ENCODE results near the gene GLO1. TPM values are rescaled to one million over a fixed set of nuclear protein-coding genes. Genes with fewer than 3 reads are reported as not detected.
A peak's percentile ranks its signal among the peaks of the same experiment; 100 is the strongest.

The GLO1 gene
- polyA plus RNA-seq, 4 donors: 71.8 to 313 (median 133) TPM

DNA sequence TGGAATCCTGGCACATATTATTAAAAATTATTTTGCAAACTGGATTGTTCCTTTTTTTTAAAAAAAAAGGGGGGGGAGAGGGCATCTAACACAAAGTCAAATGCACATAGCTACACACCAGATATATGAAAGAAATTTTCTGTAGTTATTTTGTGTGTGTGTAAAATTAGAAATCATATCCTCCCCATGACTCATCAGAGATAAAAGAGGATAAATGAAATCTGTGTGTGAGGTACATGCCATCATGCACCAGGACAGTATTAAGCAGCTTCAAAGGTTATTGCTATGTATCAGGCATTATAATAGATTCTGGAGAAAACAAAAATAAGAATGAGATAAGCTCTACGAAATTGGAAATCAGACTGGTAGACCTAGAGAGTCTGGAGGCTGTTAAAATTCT is 68.4 kb downstream of the GLO1 start:
- FAIRE-seq (no peak), DNase-seq (peak in 1 of 2 donors; percentile 21)
- whole genome bisulfite sequencing, 3 donors: 12 to 52% (median 39%) methylated on average over 1 of the region's 1 CpG
- H3K36me3 ChIP-seq (ENCODE audit: control insufficient read depth in 3 of 3, insufficient read depth in 2 of 3, low read depth in 1 of 3, low read length in 3 of 3): no peaks in the 10 kb centered on the region
- H3K9me3 ChIP-seq (ENCODE audit: control insufficient read depth in 2 of 2, insufficient read depth in 1 of 2, low read depth in 1 of 2, low read length in 1 of 2): peaks cover 0 to 4% of the 10 kb centered on the region in 2 donors
- no peak overlapping the region for H3K27ac ChIP-seq (ENCODE audit: low read depth in 1 of 3, low read length in 2 of 3)
- peaks cover 6 to 9% (median 8%) of the 10 kb centered on the region in 3 donors for H3K4me1 ChIP-seq (ENCODE audit: control insufficient read depth in 3 of 3, insufficient read depth in 2 of 3, low read depth in 1 of 3, low read length in 2 of 3)
- H3K27me3 ChIP-seq (ENCODE audit: control insufficient read depth in 3 of 3, insufficient read depth in 3 of 3, low read length in 3 of 3): no peaks in the 10 kb centered on the region
- no peak overlapping the region for H3K4me3 ChIP-seq (ENCODE audit: low read depth in 1 of 3, low read length in 3 of 3)

GRCh38 chr6:38632490-38632889 is 70.5 kb downstream of the GLO1 start:
- DNase-seq (peak in 1 of 2 donors; percentile 46), FAIRE-seq (no peak)
- Histone ChIP-seq H3K9me3 (ENCODE audit: control insufficient read depth in 2 of 2, insufficient read depth in 1 of 2, low read depth in 1 of 2, low read length in 1 of 2) (peaks cover 0 to 4% of the 10 kb centered on the region in 2 donors), H3K4me3 (ENCODE audit: low read depth in 1 of 3, low read length in 3 of 3) (no peak overlapping the region), H3K36me3 (ENCODE audit: control insufficient read depth in 3 of 3, insufficient read depth in 2 of 3, low read depth in 1 of 3, low read length in 3 of 3) (no peaks in the 10 kb centered on the region), H3K4me1 (ENCODE audit: control insufficient read depth in 3 of 3, insufficient read depth in 2 of 3, low read depth in 1 of 3, low read length in 2 of 3) (peaks cover 0 to 9% (median 3%) of the 10 kb centered on the region in 3 donors), H3K27ac (ENCODE audit: low read depth in 1 of 3, low read length in 2 of 3) (no peak overlapping the region), H3K27me3 (ENCODE audit: control insufficient read depth in 3 of 3, insufficient read depth in 3 of 3, low read length in 3 of 3) (no peaks in the 10 kb centered on the region)
- 64 to 78% (median 76%) methylated on average over 1 of the region's 1 CpG for WGBS, 3 donors

DNA sequence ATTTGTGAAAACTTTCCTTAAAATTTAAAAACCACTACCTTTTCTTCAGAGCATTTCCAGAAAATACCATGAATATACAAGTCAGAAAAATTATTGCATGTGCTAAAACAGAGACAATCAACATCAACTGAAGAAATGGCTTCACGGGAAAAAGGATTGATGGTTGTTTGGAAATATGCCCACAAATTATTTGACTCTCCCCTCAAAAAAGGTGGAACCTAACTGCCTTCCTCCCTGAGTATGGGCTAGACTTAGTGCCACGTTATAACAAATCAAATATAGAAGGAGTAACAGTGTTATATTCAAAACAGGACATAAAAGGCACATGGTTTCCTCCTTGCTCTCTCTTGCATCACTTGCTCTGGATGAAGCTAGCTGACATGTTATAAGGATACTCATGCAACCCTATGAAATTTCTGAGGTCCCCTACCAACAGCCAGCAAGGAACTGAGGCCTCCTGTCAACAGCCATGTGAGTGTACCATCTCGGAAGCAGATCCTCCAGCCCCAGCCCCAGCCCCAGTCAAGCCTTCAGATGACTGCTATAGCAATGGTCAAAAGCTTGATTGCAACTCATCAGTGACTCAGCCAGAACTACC is 71.7 kb downstream of the GLO1 start:
- no peaks in the 10 kb centered on the region for H3K27me3 ChIP-seq (ENCODE audit: control insufficient read depth in 3 of 3, insufficient read depth in 3 of 3, low read length in 3 of 3)
- peaks cover 0 to 5% (median 3%) of the 10 kb centered on the region in 3 donors for H3K4me1 ChIP-seq (ENCODE audit: control insufficient read depth in 3 of 3, insufficient read depth in 2 of 3, low read depth in 1 of 3, low read length in 2 of 3)
- no peak overlapping the region for H3K27ac ChIP-seq (ENCODE audit: low read depth in 1 of 3, low read length in 2 of 3)
- H3K9me3 ChIP-seq (ENCODE audit: control insufficient read depth in 2 of 2, insufficient read depth in 1 of 2, low read depth in 1 of 2, low read length in 1 of 2): peaks cover 0 to 4% of the 10 kb centered on the region in 2 donors
- FAIRE-seq: no peak
- no peak for DNase-seq
- H3K36me3 ChIP-seq (ENCODE audit: control insufficient read depth in 3 of 3, insufficient read depth in 2 of 3, low read depth in 1 of 3, low read length in 3 of 3): no peaks in the 10 kb centered on the region
- H3K4me3 ChIP-seq (ENCODE audit: low read depth in 1 of 3, low read length in 3 of 3): no peak overlapping the region
- WGBS, 3 donors: 83 to 93% (median 92%) methylated on average over 3 of the region's 3 CpGs

Other genes starting within 250 kb of the GLO1 start
- gene BTBD9, start 63.2 kb downstream of the GLO1 start, polyA plus RNA-seq: 10 to 100 TPM in 1 of 4 donors, 1 to 10 TPM in 3; 5.1 to 10.2 (median 6.7) TPM
- gene DNAH8, start 12.2 kb upstream of the GLO1 start, polyA plus RNA-seq: under 1 TPM in 3 of 4 donors, not detected in 1; under 0.01 to 0.01 (median 0.01) TPM